Fibroblast of skin of right quadriceps (primary cell): ENCODE results near the gene SCIN.
"Not testable (repeated sequence)": the region's sequence is repeated elsewhere in the genome, so short reads cannot be mapped to it uniquely, and the experiment has no call there.

Experiments used
- DNase-seq: peaks from one replicate; pipeline ENCODE4 v3.0.0-alpha.2; 2013

The SCIN gene

GRCh38 chr7:12620371-12620770 is 49.9 kb downstream of the SCIN start:
- DNase-seq: no peak

- no peak for DNase-seq
Measured at GRCh38 chr7:12623223-12623622, 52.7 kb downstream of the SCIN start.

- DNase-seq: peak; percentile 18
Measured at GRCh38 chr7:12623885-12624498, 53.5 kb downstream of the SCIN start.

- no peak for DNase-seq
Measured at GRCh38 chr7:12625836-12626235, 55.3 kb downstream of the SCIN start.

- no peak for DNase-seq
Measured at GRCh38 chr7:12629816-12630512, 59.4 kb downstream of the SCIN start.

GRCh38 chr7:12630513-12630819 is 59.9 kb downstream of the SCIN start:
- no peak for DNase-seq

GRCh38 chr7:12633582-12633981 is 63.1 kb downstream of the SCIN start:
- no peak for DNase-seq

GRCh38 chr7:12635830-12636229 is 65.3 kb downstream of the SCIN start:
- DNase-seq: no peak

- no peak for DNase-seq
Measured at GRCh38 chr7:12637328-12637727, 66.8 kb downstream of the SCIN start.

GRCh38 chr7:12637819-12638592 is 67.5 kb downstream of the SCIN start:
- DNase-seq: no peak

GRCh38 chr7:12638851-12639456 is 68.4 kb downstream of the SCIN start:
- DNase-seq: peak; percentile 38

- no peak for DNase-seq
Measured at GRCh38 chr7:12640299-12641096, 70.0 kb downstream of the SCIN start.

GRCh38 chr7:12641196-12641595 is 70.7 kb downstream of the SCIN start:
- DNase-seq: no peak

- DNase-seq: no peak
Measured at GRCh38 chr7:12642508-12642907, 72.0 kb downstream of the SCIN start.

- peak; percentile 27 for DNase-seq
Measured at GRCh38 chr7:12643001-12643643, 72.6 kb downstream of the SCIN start.

GRCh38 chr7:12643644-12644043 is 73.1 kb downstream of the SCIN start:
- no peak for DNase-seq

GRCh38 chr7:12645212-12645611 is 74.7 kb downstream of the SCIN start:
- not testable (repeated sequence) for DNase-seq

- DNase-seq: peak; percentile 64
Measured at GRCh38 chr7:12646139-12646538, 75.6 kb downstream of the SCIN start.

GRCh38 chr7:12647364-12648219 is 77.1 kb downstream of the SCIN start:
- DNase-seq: peak; percentile 39

- no peak for DNase-seq
Measured at GRCh38 chr7:12648704-12649261, 78.3 kb downstream of the SCIN start.

GRCh38 chr7:12649348-12649747 is 78.8 kb downstream of the SCIN start:
- DNase-seq: no peak
